HG03575 (cell line): ENCODE data around the gene FMO2.

ENCODE experiments used
- ATAC-seq: cut with Tn5 transposase; IDR thresholded peaks from one replicate; pipeline ENCODE4 v1.9.1; 2021; ENCODE audit not compliant: unreplicated experiment, insufficient number of reproducible peaks, low FRiP score; ENCODE audit errors: extremely low read depth

The FMO2 gene

GRCh38 chr1:171185091-171185490 lies at the start of gene FMO2:
Gene FMO2, plus strand, starts transcription at chr1:171185300. Its CDS starts 414 bp downstream, at chr1:171185714.
- no peak for ATAC-seq

- no peak for ATAC-seq
Measured at GRCh38 chr1:171137580-171137979, 47.5 kb upstream of the FMO2 start.

- ATAC-seq = no peak
Measured at GRCh38 chr1:171138980-171139379, 46.1 kb upstream of the FMO2 start.

GRCh38 chr1:171139890-171140289 lies 45.2 kb upstream of the FMO2 start:
- ATAC-seq = no peak

- ATAC-seq = no peak
Measured at GRCh38 chr1:171140401-171140800, 44.7 kb upstream of the FMO2 start.

GRCh38 chr1:171140956-171141687 lies 44.0 kb upstream of the FMO2 start:
- ATAC-seq = no peak

- ATAC-seq = no peak
Measured at GRCh38 chr1:171141688-171142415, 43.2 kb upstream of the FMO2 start.

GRCh38 chr1:171142416-171143385 lies 42.4 kb upstream of the FMO2 start:
- no peak for ATAC-seq

- ATAC-seq = no peak
Measured at GRCh38 chr1:171150156-171150555, 34.9 kb upstream of the FMO2 start.

GRCh38 chr1:171152549-171152948 lies 32.6 kb upstream of the FMO2 start:
- no peak for ATAC-seq

GRCh38 chr1:171155484-171155883 lies 29.6 kb upstream of the FMO2 start:
- no peak for ATAC-seq

GRCh38 chr1:171158096-171158495 lies 27.0 kb upstream of the FMO2 start:
- ATAC-seq = no peak

GRCh38 chr1:171158551-171158950 lies 26.5 kb upstream of the FMO2 start:
- ATAC-seq = no peak

GRCh38 chr1:171159148-171159547 lies 26.0 kb upstream of the FMO2 start:
- ATAC-seq = no peak

GRCh38 chr1:171160211-171160610 lies 24.9 kb upstream of the FMO2 start:
- ATAC-seq = no peak

- no peak for ATAC-seq
Measured at GRCh38 chr1:171160639-171161354, 24.3 kb upstream of the FMO2 start.

GRCh38 chr1:171161431-171161830 lies 23.7 kb upstream of the FMO2 start:
- no peak for ATAC-seq

- no peak for ATAC-seq
Measured at GRCh38 chr1:171166361-171166760, 18.7 kb upstream of the FMO2 start.

- no peak for ATAC-seq
Measured at GRCh38 chr1:171167785-171168184, 17.3 kb upstream of the FMO2 start.
